H1 (cell line): ENCODE results near the gene LRP1-AS. TPM values are rescaled to one million over a fixed set of nuclear protein-coding genes. Genes with fewer than 3 reads are reported as not detected.

ENCODE experiments used
- ATF2 ChIP-seq: IDR thresholded peaks from 2 replicates; pipeline ENCODE4 v1.6.1; 2012; ENCODE audit warnings: low read length, inconsistent platforms
- MAX ChIP-seq: IDR thresholded peaks from 2 replicates; pipeline ENCODE4 v1.6.1; 2012; ENCODE audit warnings: inconsistent platforms
- SIX5 ChIP-seq: IDR thresholded peaks from 2 replicates; pipeline ENCODE4 v1.6.1; 2011; ENCODE audit warnings: mild to moderate bottlenecking, low read depth, low read length
- TEAD4 ChIP-seq: IDR thresholded peaks from 2 replicates; pipeline ENCODE4 v1.6.1; 2012; ENCODE audit warnings: low read depth, low read length, inconsistent platforms, mixed read lengths
- polyA plus RNA-seq, 7 experiments: library from polyadenylated mRNA; depleted of rRNA in 3 of 7; stranded (reverse) in 5 of 7; unstranded in 2 of 7; fragments of >200 nt in 5 of 7; fragments of 200-250 nt in 2 of 7; gene quantifications; 1 replicate in 5 of 7; 2 replicates in 1 of 7; 4 replicates in 1 of 7; pipeline versions ENCODE4 v1.2.1 to v1.2.3, GENCODE V29; 2011 to 2013; ENCODE audit warnings: missing spikeins in 2 of 7, mixed read lengths in 2 of 7
- total RNA-seq: library from RNA; stranded (reverse); fragmentation: NEBNext Ultra II Directional; extraction: Animal tissue kit (Norgen Biotek cat#: 25700); gene quantifications from 2 replicates; pipeline ENCODE4 v1.2.1, GENCODE V29; 2021
- TF ChIP-seq, protein P1 (sequence below): fragments of 300-600 bp; sonication (generic); IDR thresholded peaks from 2 replicates; pipeline ENCODE4 v1.7.1; 2012; ENCODE audit warnings: low read length, moderate library complexity, mild to moderate bottlenecking, inconsistent platforms; ENCODE audit not compliant: insufficient replicate concordance

The LRP1-AS gene
- total and polyA plus RNA-seq, 2 of the 8 experiments (the other 6 are each of a cell fraction or from before 2014, with no cell fraction given) = not detected

DNA sequence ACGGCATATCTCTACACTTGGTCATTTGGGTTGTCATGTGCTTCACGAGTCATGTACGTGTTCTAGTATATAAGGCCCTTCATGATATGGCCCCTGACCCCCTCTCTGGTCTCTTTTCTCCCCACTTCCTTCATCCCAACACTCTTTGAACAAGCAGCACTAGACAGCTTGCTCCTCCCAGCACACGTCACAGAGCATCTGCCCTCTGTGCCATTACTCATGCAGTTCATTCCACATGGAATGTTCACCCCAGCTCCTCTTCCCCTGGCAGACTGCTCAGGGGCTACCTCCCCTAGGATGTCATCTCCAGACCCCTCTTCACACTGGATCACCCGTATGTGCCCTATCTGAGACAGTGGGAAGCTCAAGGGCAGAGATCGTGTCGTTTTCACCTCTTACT is 14.1 kb upstream of the LRP1-AS start (continued):
- TF ChIP-seq, protein P1, sequence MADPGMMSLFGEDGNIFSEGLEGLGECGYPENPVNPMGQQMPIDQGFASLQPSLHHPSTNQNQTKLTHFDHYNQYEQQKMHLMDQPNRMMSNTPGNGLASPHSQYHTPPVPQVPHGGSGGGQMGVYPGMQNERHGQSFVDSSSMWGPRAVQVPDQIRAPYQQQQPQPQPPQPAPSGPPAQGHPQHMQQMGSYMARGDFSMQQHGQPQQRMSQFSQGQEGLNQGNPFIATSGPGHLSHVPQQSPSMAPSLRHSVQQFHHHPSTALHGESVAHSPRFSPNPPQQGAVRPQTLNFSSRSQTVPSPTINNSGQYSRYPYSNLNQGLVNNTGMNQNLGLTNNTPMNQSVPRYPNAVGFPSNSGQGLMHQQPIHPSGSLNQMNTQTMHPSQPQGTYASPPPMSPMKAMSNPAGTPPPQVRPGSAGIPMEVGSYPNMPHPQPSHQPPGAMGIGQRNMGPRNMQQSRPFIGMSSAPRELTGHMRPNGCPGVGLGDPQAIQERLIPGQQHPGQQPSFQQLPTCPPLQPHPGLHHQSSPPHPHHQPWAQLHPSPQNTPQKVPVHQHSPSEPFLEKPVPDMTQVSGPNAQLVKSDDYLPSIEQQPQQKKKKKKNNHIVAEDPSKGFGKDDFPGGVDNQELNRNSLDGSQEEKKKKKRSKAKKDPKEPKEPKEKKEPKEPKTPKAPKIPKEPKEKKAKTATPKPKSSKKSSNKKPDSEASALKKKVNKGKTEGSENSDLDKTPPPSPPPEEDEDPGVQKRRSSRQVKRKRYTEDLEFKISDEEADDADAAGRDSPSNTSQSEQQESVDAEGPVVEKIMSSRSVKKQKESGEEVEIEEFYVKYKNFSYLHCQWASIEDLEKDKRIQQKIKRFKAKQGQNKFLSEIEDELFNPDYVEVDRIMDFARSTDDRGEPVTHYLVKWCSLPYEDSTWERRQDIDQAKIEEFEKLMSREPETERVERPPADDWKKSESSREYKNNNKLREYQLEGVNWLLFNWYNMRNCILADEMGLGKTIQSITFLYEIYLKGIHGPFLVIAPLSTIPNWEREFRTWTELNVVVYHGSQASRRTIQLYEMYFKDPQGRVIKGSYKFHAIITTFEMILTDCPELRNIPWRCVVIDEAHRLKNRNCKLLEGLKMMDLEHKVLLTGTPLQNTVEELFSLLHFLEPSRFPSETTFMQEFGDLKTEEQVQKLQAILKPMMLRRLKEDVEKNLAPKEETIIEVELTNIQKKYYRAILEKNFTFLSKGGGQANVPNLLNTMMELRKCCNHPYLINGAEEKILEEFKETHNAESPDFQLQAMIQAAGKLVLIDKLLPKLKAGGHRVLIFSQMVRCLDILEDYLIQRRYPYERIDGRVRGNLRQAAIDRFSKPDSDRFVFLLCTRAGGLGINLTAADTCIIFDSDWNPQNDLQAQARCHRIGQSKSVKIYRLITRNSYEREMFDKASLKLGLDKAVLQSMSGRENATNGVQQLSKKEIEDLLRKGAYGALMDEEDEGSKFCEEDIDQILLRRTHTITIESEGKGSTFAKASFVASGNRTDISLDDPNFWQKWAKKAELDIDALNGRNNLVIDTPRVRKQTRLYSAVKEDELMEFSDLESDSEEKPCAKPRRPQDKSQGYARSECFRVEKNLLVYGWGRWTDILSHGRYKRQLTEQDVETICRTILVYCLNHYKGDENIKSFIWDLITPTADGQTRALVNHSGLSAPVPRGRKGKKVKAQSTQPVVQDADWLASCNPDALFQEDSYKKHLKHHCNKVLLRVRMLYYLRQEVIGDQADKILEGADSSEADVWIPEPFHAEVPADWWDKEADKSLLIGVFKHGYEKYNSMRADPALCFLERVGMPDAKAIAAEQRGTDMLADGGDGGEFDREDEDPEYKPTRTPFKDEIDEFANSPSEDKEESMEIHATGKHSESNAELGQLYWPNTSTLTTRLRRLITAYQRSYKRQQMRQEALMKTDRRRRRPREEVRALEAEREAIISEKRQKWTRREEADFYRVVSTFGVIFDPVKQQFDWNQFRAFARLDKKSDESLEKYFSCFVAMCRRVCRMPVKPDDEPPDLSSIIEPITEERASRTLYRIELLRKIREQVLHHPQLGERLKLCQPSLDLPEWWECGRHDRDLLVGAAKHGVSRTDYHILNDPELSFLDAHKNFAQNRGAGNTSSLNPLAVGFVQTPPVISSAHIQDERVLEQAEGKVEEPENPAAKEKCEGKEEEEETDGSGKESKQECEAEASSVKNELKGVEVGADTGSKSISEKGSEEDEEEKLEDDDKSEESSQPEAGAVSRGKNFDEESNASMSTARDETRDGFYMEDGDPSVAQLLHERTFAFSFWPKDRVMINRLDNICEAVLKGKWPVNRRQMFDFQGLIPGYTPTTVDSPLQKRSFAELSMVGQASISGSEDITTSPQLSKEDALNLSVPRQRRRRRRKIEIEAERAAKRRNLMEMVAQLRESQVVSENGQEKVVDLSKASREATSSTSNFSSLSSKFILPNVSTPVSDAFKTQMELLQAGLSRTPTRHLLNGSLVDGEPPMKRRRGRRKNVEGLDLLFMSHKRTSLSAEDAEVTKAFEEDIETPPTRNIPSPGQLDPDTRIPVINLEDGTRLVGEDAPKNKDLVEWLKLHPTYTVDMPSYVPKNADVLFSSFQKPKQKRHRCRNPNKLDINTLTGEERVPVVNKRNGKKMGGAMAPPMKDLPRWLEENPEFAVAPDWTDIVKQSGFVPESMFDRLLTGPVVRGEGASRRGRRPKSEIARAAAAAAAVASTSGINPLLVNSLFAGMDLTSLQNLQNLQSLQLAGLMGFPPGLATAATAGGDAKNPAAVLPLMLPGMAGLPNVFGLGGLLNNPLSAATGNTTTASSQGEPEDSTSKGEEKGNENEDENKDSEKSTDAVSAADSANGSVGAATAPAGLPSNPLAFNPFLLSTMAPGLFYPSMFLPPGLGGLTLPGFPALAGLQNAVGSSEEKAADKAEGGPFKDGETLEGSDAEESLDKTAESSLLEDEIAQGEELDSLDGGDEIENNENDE = no peak
- TF ChIP-seq SIX5 = no peak
- no peak for TF ChIP-seq TEAD4
- TF ChIP-seq MAX = no peak
- TF ChIP-seq ATF2 = no peak
- TF ChIP-seq, all 59 proteins: peak for 0
